ENCODE data around the gene C1orf21.

C1orf21 gene

GRCh38 chr1:184553845-184554244 lies 167.0 kb downstream of the C1orf21 start:
- no peak overlapping the region for H3K4me2 ChIP-seq
- no peak overlapping the region for H3K27ac ChIP-seq
- peaks cover 0 to 5% (median 2%) of the 10 kb centered on the region in 11 experiments; a peak in 7 of 22 replicates for H3K9me3 ChIP-seq (replicated peaks in 1 of 11)
- H3K4me3 ChIP-seq: no peak overlapping the region
- 0 out of 22 replicates have a peak, but pooled peaks cover 0 to 4% (median 0%) of the 10 kb centered on the region in 11 experiments for H4K20me1 ChIP-seq
- H3K27me3 ChIP-seq: no peaks in the 10 kb centered on the region
- TF ChIP-seq Cebpa-rat (IDR thresholded peaks at IDR 0.05): no peak
- peaks cover 0 to 16% (median 0%) of the 10 kb centered on the region in 10 experiments; a peak in 3 of 20 replicates for H3K4me1 ChIP-seq
- H3K9ac ChIP-seq: no peak overlapping the region
- H3K36me3 ChIP-seq: no peaks in the 10 kb centered on the region

- H3K9me3 ChIP-seq (replicated peaks in 1 of 11): peaks cover 0 to 12% (median 6%) of the 10 kb centered on the region in 11 experiments; a peak in 10 of 22 replicates
- no peak for TF ChIP-seq Cebpa-rat (IDR thresholded peaks at IDR 0.05)
- no peak overlapping the region; a peak in 1 of 22 replicates for H3K4me2 ChIP-seq
- H3K4me1 ChIP-seq: peaks cover 0 to 14% (median 0%) of the 10 kb centered on the region in 10 experiments; a peak in 3 of 20 replicates
- H3K27ac ChIP-seq: no peak overlapping the region
- no peaks in the 10 kb centered on the region for H3K27me3 ChIP-seq
- H3K9ac ChIP-seq: no peak overlapping the region
- no peak overlapping the region for H3K4me3 ChIP-seq
- 0 out of 22 replicates have a peak, but pooled peaks cover 0 to 4% (median 0%) of the 10 kb centered on the region in 11 experiments for H4K20me1 ChIP-seq
- no peaks in the 10 kb centered on the region for H3K36me3 ChIP-seq
Measured at GRCh38 chr1:184555665-184556641, 169.1 kb downstream of the C1orf21 start.

- peaks cover 0 to 12% (median 6%) of the 10 kb centered on the region in 11 experiments; a peak in 10 of 22 replicates for H3K9me3 ChIP-seq (replicated peaks in 1 of 11)
- no peaks in the 10 kb centered on the region for H3K27me3 ChIP-seq
- TF ChIP-seq Cebpa-rat (IDR thresholded peaks at IDR 0.05): no peak
- 0 out of 22 replicates have a peak, but pooled peaks cover 0 to under 1% (median 0%) of the 10 kb centered on the region in 11 experiments for H4K20me1 ChIP-seq
- H3K27ac ChIP-seq: no peak overlapping the region
- H3K4me3 ChIP-seq: no peak overlapping the region
- H3K9ac ChIP-seq: no peak overlapping the region
- peaks cover 0 to 8% (median 0%) of the 10 kb centered on the region in 10 experiments; a peak in 3 of 20 replicates for H3K4me1 ChIP-seq
- H3K36me3 ChIP-seq: no peaks in the 10 kb centered on the region
- H3K4me2 ChIP-seq: no peak overlapping the region
Measured at GRCh38 chr1:184556665-184557064, 169.8 kb downstream of the C1orf21 start.

- H3K4me3 ChIP-seq: no peak overlapping the region
- H3K4me1 ChIP-seq: peaks cover 0 to 18% (median 0%) of the 10 kb centered on the region in 10 experiments; a peak in 6 of 20 replicates
- no peak overlapping the region for H3K4me2 ChIP-seq
- H3K27ac ChIP-seq: no peak overlapping the region
- TF ChIP-seq Cebpa-rat (IDR thresholded peaks at IDR 0.05): no peak
- H3K9me3 ChIP-seq (replicated peaks in 1 of 11): peaks cover 0 to 12% (median 6%) of the 10 kb centered on the region in 11 experiments; a peak in 10 of 22 replicates
- no peak overlapping the region for H3K9ac ChIP-seq
- H3K27me3 ChIP-seq: no peaks in the 10 kb centered on the region
- H4K20me1 ChIP-seq: no peaks in the 10 kb centered on the region
- H3K36me3 ChIP-seq: no peaks in the 10 kb centered on the region
Measured at GRCh38 chr1:184557423-184558347, 170.9 kb downstream of the C1orf21 start.

GRCh38 chr1:184558691-184559090 lies 171.9 kb downstream of the C1orf21 start:
- no peak overlapping the region for H3K4me3 ChIP-seq
- H4K20me1 ChIP-seq: no peaks in the 10 kb centered on the region
- no peak overlapping the region for H3K4me2 ChIP-seq
- TF ChIP-seq Cebpa-rat (IDR thresholded peaks at IDR 0.05): no peak
- H3K9me3 ChIP-seq (replicated peaks in 1 of 11): peaks cover 0 to 12% (median 6%) of the 10 kb centered on the region in 11 experiments; a peak in 10 of 22 replicates
- no peaks in the 10 kb centered on the region for H3K27me3 ChIP-seq
- no peak overlapping the region for H3K27ac ChIP-seq
- no peak overlapping the region for H3K9ac ChIP-seq
- no peaks in the 10 kb centered on the region for H3K36me3 ChIP-seq
- peaks cover 0 to 23% (median 0%) of the 10 kb centered on the region in 10 experiments; a peak in 6 of 20 replicates for H3K4me1 ChIP-seq

- no peak overlapping the region for H3K4me2 ChIP-seq
- no peaks in the 10 kb centered on the region for H3K27me3 ChIP-seq
- peaks cover 0 to 12% (median 6%) of the 10 kb centered on the region in 11 experiments; a peak in 10 of 22 replicates for H3K9me3 ChIP-seq (replicated peaks in 1 of 11)
- no peak overlapping the region for H3K4me3 ChIP-seq
- no peaks in the 10 kb centered on the region for H3K36me3 ChIP-seq
- H3K9ac ChIP-seq: no peak overlapping the region
- no peak overlapping the region for H3K27ac ChIP-seq
- no peak for TF ChIP-seq Cebpa-rat (IDR thresholded peaks at IDR 0.05)
- no peaks in the 10 kb centered on the region for H4K20me1 ChIP-seq
- peaks cover 0 to 23% (median 0%) of the 10 kb centered on the region in 10 experiments; a peak in 6 of 20 replicates for H3K4me1 ChIP-seq
Measured at GRCh38 chr1:184559117-184559713, 172.4 kb downstream of the C1orf21 start.

GRCh38 chr1:184562806-184563205 lies 176.0 kb downstream of the C1orf21 start:
- H3K4me2 ChIP-seq: peak overlapping the region in 2 of 11 experiments; percentile 20 to 25; a peak in 3 of 22 replicates
- H3K27ac ChIP-seq: no peak overlapping the region
- no peak for TF ChIP-seq Cebpa-rat (IDR thresholded peaks at IDR 0.05)

GRCh38 chr1:184563308-184563707 lies 176.5 kb downstream of the C1orf21 start:
- Histone ChIP-seq H3K4me3 (no peak overlapping the region), H3K4me2 (peak overlapping the region in 1 of 11 experiments; percentile 25; a peak in 1 of 22 replicates), H3K4me1 (peaks cover 10 to 37% (median 11%) of the 10 kb centered on the region in 10 experiments), H4K20me1 (peaks cover 0 to 3% (median 0%) of the 10 kb centered on the region in 11 experiments; a peak in 1 of 22 replicates), H3K27ac (no peak overlapping the region), H3K9me3 (replicated peaks in 1 of 11) (peaks cover 0 to 12% (median 6%) of the 10 kb centered on the region in 11 experiments; a peak in 10 of 22 replicates), H3K27me3 (no peaks in the 10 kb centered on the region), H3K9ac (no peak overlapping the region), H3K36me3 (peaks cover 0 to 14% (median 0%) of the 10 kb centered on the region in 11 experiments; a peak in 4 of 22 replicates)
- TF ChIP-seq Cebpa-rat (IDR thresholded peaks at IDR 0.05): no peak

More at GRCh38 chr1:184562806-184563205, 176.0 kb downstream of the C1orf21 start:
- H3K27me3 ChIP-seq: no peaks in the 10 kb centered on the region
- peaks cover 0 to 12% (median 6%) of the 10 kb centered on the region in 11 experiments; a peak in 10 of 22 replicates for H3K9me3 ChIP-seq (replicated peaks in 1 of 11)
- no peak overlapping the region for H3K4me3 ChIP-seq
- peaks cover 8 to 33% (median 9%) of the 10 kb centered on the region in 10 experiments for H3K4me1 ChIP-seq
- H3K36me3 ChIP-seq: peaks cover 0 to 14% (median 0%) of the 10 kb centered on the region in 11 experiments; a peak in 4 of 22 replicates
- no peak overlapping the region for H3K9ac ChIP-seq
- peaks cover 0 to 3% (median 0%) of the 10 kb centered on the region in 11 experiments; a peak in 1 of 22 replicates for H4K20me1 ChIP-seq

Measured in BLaER1 treated with 17β-estradiol and CSF1 and Interleukin-3, amounts not matched to agents 10 nM and 100 nM (cell line).